RWPE2 (cell line): ENCODE results near the gene GLT1D1.
"Not testable (repeated sequence)": the region's sequence is repeated elsewhere in the genome, so short reads cannot be mapped to it uniquely, and the experiment has no call there.

Experiments
- ATAC-seq: fragments of 200-7000 bp; cut with Tn5 transposase; 3 replicates; pipeline ENCODE4 v1.9.1; 2021; ENCODE audit warnings: low read depth
- DNase-seq: peaks from one replicate; pipeline ENCODE4 v3.0.0-alpha.2; 2020; ENCODE audit warnings: low spot score
- H3K27ac ChIP-seq: fragments of 450-650 bp; 2 replicates; pipeline ENCODE4 v1.5.1; 2017; ENCODE audit warnings: mild to moderate bottlenecking; ENCODE audit not compliant: poor library complexity, severe bottlenecking
- H3K27me3 ChIP-seq: fragments of 250-450 bp; sonication (Bioruptor Pico); 2 replicates; pipeline ENCODE4 v1.5.1; 2021; ENCODE audit warnings: mild to moderate bottlenecking, moderate library complexity; ENCODE audit not compliant: insufficient read depth, poor library complexity, severe bottlenecking
- H3K36me3 ChIP-seq: fragments of 250-450 bp; sonication (Bioruptor Pico); 2 replicates; pipeline ENCODE4 v1.5.1; 2020; ENCODE audit warnings: low read depth, mild to moderate bottlenecking, moderate library complexity
- H3K4me1 ChIP-seq: fragments of 250-450 bp; sonication (Bioruptor Pico); 2 replicates; pipeline ENCODE4 v1.5.1; 2021; ENCODE audit warnings: mild to moderate bottlenecking, moderate library complexity; ENCODE audit not compliant: insufficient read depth, poor library complexity, severe bottlenecking
- H3K4me3 ChIP-seq: fragments of 250-450 bp; sonication (Bioruptor Pico); 2 replicates; pipeline ENCODE4 v1.5.1; 2021; ENCODE audit warnings: mild to moderate bottlenecking, moderate library complexity; ENCODE audit not compliant: severe bottlenecking
- H3K9me3 ChIP-seq: fragments of 250-450 bp; sonication (Bioruptor Pico); 2 replicates; pipeline ENCODE4 v1.5.1; 2021; ENCODE audit warnings: mild to moderate bottlenecking, moderate library complexity; ENCODE audit not compliant: severe bottlenecking
- TF ChIP-seq, protein P1 (sequence below): fragments of 450-650 bp; IDR thresholded peaks from one replicate; pipeline ENCODE4 v1.5.1; 2017; ENCODE audit warnings: mild to moderate bottlenecking, moderate library complexity; ENCODE audit not compliant: poor library complexity, severe bottlenecking

Gene GLT1D1

DNA sequence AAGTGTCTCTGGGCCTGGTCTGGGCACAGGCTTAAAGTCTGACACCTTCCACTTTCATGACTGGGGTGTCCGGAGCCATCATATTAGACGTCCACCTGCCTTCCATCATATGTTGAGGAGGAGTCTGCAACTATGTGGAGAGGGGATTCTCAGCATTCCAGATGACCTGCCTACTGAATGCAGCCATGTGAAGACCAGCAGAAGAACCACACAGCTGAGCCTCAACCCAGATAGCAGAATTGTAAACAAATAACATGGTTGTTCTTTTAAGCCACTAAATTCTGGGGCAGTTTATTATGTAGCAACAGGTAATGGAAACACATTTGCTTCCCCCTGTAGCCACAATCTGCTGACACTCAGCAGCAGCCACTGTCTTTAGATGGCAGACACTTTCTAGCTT, 25.6 kb upstream of the GLT1D1 start:
- Histone ChIP-seq H3K27me3 (no peaks in the 10 kb centered on the region), H3K27ac (no peak overlapping the region), H3K9me3 (no peaks in the 10 kb centered on the region), H3K36me3 (no peaks in the 10 kb centered on the region), H3K4me3 (no peak overlapping the region), H3K4me1 (no peaks in the 10 kb centered on the region)
- DNase-seq: no peak
- ATAC-seq: no peak
- TF ChIP-seq, protein P1, sequence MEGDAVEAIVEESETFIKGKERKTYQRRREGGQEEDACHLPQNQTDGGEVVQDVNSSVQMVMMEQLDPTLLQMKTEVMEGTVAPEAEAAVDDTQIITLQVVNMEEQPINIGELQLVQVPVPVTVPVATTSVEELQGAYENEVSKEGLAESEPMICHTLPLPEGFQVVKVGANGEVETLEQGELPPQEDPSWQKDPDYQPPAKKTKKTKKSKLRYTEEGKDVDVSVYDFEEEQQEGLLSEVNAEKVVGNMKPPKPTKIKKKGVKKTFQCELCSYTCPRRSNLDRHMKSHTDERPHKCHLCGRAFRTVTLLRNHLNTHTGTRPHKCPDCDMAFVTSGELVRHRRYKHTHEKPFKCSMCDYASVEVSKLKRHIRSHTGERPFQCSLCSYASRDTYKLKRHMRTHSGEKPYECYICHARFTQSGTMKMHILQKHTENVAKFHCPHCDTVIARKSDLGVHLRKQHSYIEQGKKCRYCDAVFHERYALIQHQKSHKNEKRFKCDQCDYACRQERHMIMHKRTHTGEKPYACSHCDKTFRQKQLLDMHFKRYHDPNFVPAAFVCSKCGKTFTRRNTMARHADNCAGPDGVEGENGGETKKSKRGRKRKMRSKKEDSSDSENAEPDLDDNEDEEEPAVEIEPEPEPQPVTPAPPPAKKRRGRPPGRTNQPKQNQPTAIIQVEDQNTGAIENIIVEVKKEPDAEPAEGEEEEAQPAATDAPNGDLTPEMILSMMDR: no peak

DNA sequence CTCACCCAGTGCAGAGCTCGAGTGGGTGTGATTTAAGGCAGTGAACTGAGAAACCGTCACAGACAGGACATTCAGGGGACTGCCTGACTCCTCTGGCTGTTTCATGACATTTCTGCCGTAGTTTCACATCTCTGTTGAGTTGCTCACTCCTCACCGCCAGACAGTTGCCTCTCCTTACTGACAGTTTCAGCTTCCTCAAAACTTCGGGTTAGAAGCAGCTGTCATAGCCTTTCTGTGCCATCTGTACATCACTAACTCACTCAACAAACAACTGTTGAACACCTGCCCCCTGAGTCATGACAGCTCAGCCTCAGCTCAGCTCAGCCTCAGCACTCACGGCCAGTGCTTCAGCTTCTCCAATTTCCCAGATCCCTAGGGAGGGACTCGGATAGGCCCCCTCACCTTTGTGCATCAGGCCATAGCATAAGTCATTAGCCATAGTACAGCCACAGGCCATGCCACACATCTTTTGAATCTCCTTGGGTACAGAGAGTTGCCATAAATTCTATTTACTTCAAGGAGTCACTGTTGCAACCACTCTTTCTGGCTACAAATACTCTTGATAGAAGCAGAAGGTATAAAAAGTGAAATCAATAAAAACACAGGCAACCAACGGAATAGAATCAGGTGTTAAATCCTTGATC, 23.3 kb upstream of the GLT1D1 start:
- no peak overlapping the region for H3K27ac ChIP-seq
- H3K27me3 ChIP-seq: no peaks in the 10 kb centered on the region
- H3K4me3 ChIP-seq: no peak overlapping the region
- H3K9me3 ChIP-seq: no peaks in the 10 kb centered on the region
- H3K4me1 ChIP-seq: no peaks in the 10 kb centered on the region
- no peaks in the 10 kb centered on the region for H3K36me3 ChIP-seq
- ATAC-seq: 0 out of 3 replicates have a peak, but pooled peaks have one; percentile 31
- TF ChIP-seq, protein P1: no peak
- DNase-seq: no peak

DNA sequence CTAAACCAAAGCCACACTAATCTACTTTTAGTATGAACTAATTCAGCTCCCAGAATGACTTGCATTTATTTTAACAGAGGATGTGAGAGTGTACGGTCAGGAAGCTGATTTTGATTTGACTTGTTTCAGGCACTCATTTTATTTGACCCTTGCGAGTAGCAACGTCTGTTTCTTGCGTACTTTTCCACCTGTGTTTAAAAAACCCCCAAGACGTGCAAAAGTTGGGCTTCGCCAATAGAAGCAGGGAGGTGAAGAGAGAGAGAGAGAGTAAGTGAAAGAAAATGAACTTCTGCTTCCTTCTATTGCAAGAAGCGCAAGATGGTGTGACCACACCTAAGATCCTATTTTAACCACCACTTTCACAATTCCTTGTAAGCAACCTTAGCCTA, 22.8 kb upstream of the GLT1D1 start:
- no peak for DNase-seq
- Histone ChIP-seq H3K4me1 (no peaks in the 10 kb centered on the region), H3K4me3 (no peak overlapping the region)

DNA sequence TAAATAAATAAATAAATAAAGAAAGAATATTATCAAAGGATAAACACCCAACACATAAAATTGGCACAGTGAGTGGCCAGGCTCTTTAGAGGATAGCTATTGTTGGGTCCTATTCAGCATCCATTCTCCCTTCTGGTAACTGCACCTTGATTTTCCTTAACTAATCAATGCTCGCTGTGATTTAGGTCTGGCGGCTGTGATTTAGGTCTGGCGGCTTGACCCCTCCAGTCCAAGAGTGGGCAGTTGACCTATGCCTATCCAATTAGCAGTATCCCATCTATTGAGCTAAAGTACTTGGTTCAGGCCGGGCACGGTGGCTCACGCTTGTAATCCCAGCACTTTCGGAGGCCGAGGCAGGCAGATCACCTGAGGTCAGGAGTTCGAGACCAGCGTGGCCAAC, 19.9 kb upstream of the GLT1D1 start:
- no peak for DNase-seq
- Histone ChIP-seq H3K27ac (no peak overlapping the region), H3K9me3 (no peaks in the 10 kb centered on the region), H3K36me3 (no peaks in the 10 kb centered on the region), H3K4me3 (no peak overlapping the region), H3K27me3 (no peaks in the 10 kb centered on the region), H3K4me1 (no peaks in the 10 kb centered on the region)
- ATAC-seq: no peak
- TF ChIP-seq, protein P1: no peak

More for the DNA sequence above, 22.8 kb upstream of the GLT1D1 start:
- Histone ChIP-seq H3K27me3 (no peaks in the 10 kb centered on the region), H3K9me3 (no peaks in the 10 kb centered on the region), H3K36me3 (no peaks in the 10 kb centered on the region), H3K27ac (no peak overlapping the region)
- TF ChIP-seq, protein P1: no peak
- no peak for ATAC-seq

DNA sequence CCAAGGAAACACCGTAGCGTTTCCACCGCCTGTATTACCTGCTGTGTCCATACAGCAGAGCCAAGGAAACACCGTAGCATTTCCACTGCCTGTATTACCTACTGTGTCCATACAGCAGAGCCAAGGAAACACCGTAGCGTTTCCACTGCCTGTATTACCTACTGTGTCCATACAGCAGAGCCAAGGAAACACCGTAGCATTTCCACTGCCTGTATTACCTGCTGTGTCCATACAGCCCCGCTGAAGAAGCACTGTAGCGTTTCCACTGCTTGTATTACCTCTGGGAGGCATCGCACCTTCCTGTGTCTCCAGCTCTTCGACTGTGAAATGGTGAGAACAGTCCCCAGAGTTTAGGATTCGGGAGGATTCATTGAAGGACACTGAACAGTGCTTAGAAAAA, 13.4 kb upstream of the GLT1D1 start:
- not testable (repeated sequence) for DNase-seq, H3K27ac ChIP-seq, H3K4me3 ChIP-seq, ATAC-seq, H3K9me3 ChIP-seq, H3K36me3 ChIP-seq, H3K27me3 ChIP-seq, H3K4me1 ChIP-seq
